Lower lobe of right lung (tissue), 2 donors: ENCODE measurements around the gene KRTAP12-4. TPM values are rescaled to one million over a fixed set of nuclear protein-coding genes. Genes with fewer than 3 reads are reported as not detected.
A peak's percentile ranks its signal among the peaks of the same experiment; 100 is the strongest.
"Not testable (repeated sequence)": the region's sequence is repeated elsewhere in the genome, so short reads cannot be mapped to it uniquely, and the experiment has no call there.

Source experiments
- ATAC-seq, 2 donors: fragments of 200-7000 bp; cut with Tn5 transposase; one replicate each; pipeline ENCODE4 v1.9.1; 2020 to 2022; ENCODE audit warnings: mild to moderate bottlenecking in 2 of 2, moderate library complexity in 2 of 2
- DNase-seq: peaks from one replicate; pipeline ENCODE4 v3.0.0-alpha.2; 2020
- H3K27ac ChIP-seq: fragments of 200-600 bp; one replicate; pipeline ENCODE4 v1.8.0; 2022
- H3K27me3 ChIP-seq: fragments of 200-600 bp; one replicate; pipeline ENCODE4 v1.8.0; 2022; ENCODE audit warnings: low read depth
- H3K36me3 ChIP-seq: fragments of 200-600 bp; one replicate; pipeline ENCODE4 v1.8.0; 2022; ENCODE audit warnings: mild to moderate bottlenecking
- H3K4me1 ChIP-seq: fragments of 200-600 bp; one replicate; pipeline ENCODE4 v1.8.0; 2022
- H3K4me3 ChIP-seq: fragments of 200-600 bp; one replicate; pipeline ENCODE4 v1.8.0; 2022; ENCODE audit warnings: mild to moderate bottlenecking
- H3K9me3 ChIP-seq: fragments of 200-600 bp; one replicate; pipeline ENCODE4 v1.8.0; 2022
- intact Hi-C: fragments of 100-400 bp; cut with DNase I; formaldehyde crosslinking; loops from one replicate; pipeline ENCODE4 v1.11.0; 2022
- total RNA-seq: library from RNA; stranded (reverse); fragmentation: NEBNext Ultra II Directional; extraction: Animal tissue kit (Norgen Biotek cat#: 25700); gene quantifications from one replicate; pipeline ENCODE4 v1.2.1, GENCODE V29; 2021
- TF ChIP-seq, protein P1 (sequence below): fragments of 200-600 bp; IDR thresholded peaks from one replicate; pipeline ENCODE4 v1.8.0; 2022; ENCODE audit warnings: antibody characterized with exemption, mild to moderate bottlenecking
- donor health status: DM: no; HTN: yes; CAD: no; lungs with severe emphysema.

KRTAP12-4 gene
- total RNA-seq, 1 donor from 2014 or later = not detected

- TF ChIP-seq, protein P1, sequence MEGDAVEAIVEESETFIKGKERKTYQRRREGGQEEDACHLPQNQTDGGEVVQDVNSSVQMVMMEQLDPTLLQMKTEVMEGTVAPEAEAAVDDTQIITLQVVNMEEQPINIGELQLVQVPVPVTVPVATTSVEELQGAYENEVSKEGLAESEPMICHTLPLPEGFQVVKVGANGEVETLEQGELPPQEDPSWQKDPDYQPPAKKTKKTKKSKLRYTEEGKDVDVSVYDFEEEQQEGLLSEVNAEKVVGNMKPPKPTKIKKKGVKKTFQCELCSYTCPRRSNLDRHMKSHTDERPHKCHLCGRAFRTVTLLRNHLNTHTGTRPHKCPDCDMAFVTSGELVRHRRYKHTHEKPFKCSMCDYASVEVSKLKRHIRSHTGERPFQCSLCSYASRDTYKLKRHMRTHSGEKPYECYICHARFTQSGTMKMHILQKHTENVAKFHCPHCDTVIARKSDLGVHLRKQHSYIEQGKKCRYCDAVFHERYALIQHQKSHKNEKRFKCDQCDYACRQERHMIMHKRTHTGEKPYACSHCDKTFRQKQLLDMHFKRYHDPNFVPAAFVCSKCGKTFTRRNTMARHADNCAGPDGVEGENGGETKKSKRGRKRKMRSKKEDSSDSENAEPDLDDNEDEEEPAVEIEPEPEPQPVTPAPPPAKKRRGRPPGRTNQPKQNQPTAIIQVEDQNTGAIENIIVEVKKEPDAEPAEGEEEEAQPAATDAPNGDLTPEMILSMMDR = no peak
- intact Hi-C loops = no loop called here
- no peak for ATAC-seq
These were observed 13.7 kb downstream of the KRTAP12-4 start for GRCh38 chr21:44640761-44641160.

DNA sequence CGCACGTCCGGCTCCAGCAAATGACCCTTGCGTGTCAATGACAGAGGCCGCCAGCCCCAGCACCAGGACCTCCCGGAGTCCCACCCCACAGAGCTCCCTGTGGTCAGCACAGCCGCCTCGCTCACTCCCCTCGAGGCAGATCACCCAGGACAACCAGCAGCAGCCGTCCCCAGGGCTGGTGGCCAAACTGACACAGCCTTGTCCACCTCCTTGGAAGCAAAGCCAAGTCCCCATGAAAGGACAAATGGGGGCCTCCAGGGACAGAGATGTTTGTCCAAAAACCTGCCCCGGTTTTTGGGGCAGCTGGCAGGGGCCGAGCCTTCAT, 15.2 kb downstream of the KRTAP12-4 start:
- Histone ChIP-seq H3K4me1 (no peaks in the 10 kb centered on the region), H3K36me3 (no peaks in the 10 kb centered on the region), H3K27me3 (peaks cover 15% of the 10 kb centered on the region), H3K4me3 (no peak overlapping the region), H3K9me3 (no peaks in the 10 kb centered on the region), H3K27ac (no peak overlapping the region)
- DNase-seq = no peak
- no peak for ATAC-seq
- TF ChIP-seq, protein P1 = no peak
- intact Hi-C loops = no loop called here

More at GRCh38 chr21:44640761-44641160, 13.7 kb downstream of the KRTAP12-4 start:
- no peak overlapping the region for H3K27ac ChIP-seq
- H3K4me3 ChIP-seq = no peak overlapping the region
- H3K36me3 ChIP-seq = no peaks in the 10 kb centered on the region
- no peaks in the 10 kb centered on the region for H3K4me1 ChIP-seq
- peaks cover 15% of the 10 kb centered on the region for H3K27me3 ChIP-seq
- no peak for DNase-seq
- no peaks in the 10 kb centered on the region for H3K9me3 ChIP-seq

GRCh38 chr21:44638506-44639330, 15.7 kb downstream of the KRTAP12-4 start:
- ATAC-seq, H3K27ac ChIP-seq, H3K4me3 ChIP-seq, H3K9me3 ChIP-seq, DNase-seq, H3K4me1 ChIP-seq, H3K36me3 ChIP-seq, intact Hi-C loops: not testable (repeated sequence)
- peaks cover 15% of the 10 kb centered on the region for H3K27me3 ChIP-seq

DNA sequence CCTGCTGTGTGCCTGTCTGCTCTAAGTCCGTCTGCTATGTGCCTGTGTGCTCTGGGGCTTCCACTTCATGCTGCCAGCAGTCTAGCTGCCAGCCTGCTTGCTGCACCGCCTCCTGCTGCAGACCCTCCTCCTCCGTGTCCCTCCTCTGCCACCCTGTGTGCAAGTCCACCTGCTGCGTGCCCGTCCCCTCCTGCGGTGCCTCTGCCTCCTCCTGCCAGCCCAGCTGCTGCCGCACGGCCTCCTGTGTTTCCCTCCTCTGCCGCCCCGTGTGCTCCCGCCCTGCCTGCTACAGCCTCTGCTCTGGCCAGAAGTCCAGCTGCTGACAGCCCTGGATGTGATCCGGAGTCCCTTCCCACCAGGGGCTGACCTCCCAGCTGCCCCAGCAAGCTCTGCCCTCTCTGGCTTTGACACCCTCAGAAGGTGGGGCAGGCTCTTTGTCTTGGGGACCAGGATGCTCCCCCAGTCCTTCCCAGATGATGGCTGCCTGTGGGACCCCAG, 16.6 kb downstream of the KRTAP12-4 start:
- H3K27ac ChIP-seq, H3K4me3 ChIP-seq, H3K9me3 ChIP-seq, H3K36me3 ChIP-seq, H3K4me1 ChIP-seq, ATAC-seq, DNase-seq, intact Hi-C loops: not testable (repeated sequence)
- H3K27me3 ChIP-seq = peaks cover 15% of the 10 kb centered on the region

- ATAC-seq = peak in 1 of 2 donors; percentile 22
- no peak for DNase-seq
- no peaks in the 10 kb centered on the region for H3K4me1 ChIP-seq
These were observed 17.2 kb downstream of the KRTAP12-4 start, which contains the start of gene KRTAP10-10 for GRCh38 chr21:44637018-44637850. KRTAP10-10 (plus strand) TSS chr21:44637356; CDS start chr21:44637418, 62 bp downstream.

More at GRCh38 chr21:44637018-44637850, 17.2 kb downstream of the KRTAP12-4 start, which contains the start of gene KRTAP10-10:
- H3K9me3 ChIP-seq = peaks cover 3% of the 10 kb centered on the region
- H3K36me3 ChIP-seq = no peaks in the 10 kb centered on the region
- H3K27me3 ChIP-seq = peaks cover 15% of the 10 kb centered on the region
- intact Hi-C loops = no loop called here
- H3K4me3 ChIP-seq = no peak within 1 kb of the TSS
- H3K27ac ChIP-seq = no peak within 1 kb of the TSS
- TF ChIP-seq, protein P1 = no peak
